ENCODE measurements around the gene NR0B2. TPM values are rescaled to one million over a fixed set of nuclear protein-coding genes. Genes with fewer than 3 reads are reported as not detected.

Gene NR0B2
- total RNA-seq (2022; extraction: Qiagen RNA extraction; ENCODE audit: low read depth), result not detected in 5 replicates

GRCh38 chr1:26913754-26914619, at the start of gene NR0B2:
NR0B2 (minus strand) TSS chr1:26913975; CDS start chr1:26913940, 35 bp downstream.

GRCh38 chr1:26959722-26960624, 46.2 kb upstream of the NR0B2 start, which contains the start of gene KDF1:
KDF1 (minus strand) TSS chr1:26960468; CDS start chr1:26952380, 8,088 bp downstream.

GRCh38 chr1:26921540-26922430, 8.0 kb upstream of the NR0B2 start, which contains the start of gene NUDC:
NUDC (plus strand) TSS chr1:26921743; CDS start chr1:26921849, 106 bp downstream.

GRCh38 chr1:26900001-26900814, 13.6 kb downstream of the NR0B2 start, which contains the start of gene GPATCH3:
GPATCH3 (minus strand) TSS chr1:26900467; CDS start chr1:26900442, 25 bp downstream.

GRCh38 chr1:26889551-26890466, 24.0 kb downstream of the NR0B2 start, which contains the start of gene GPN2:
GPN2 (minus strand) TSS chr1:26890283; CDS start chr1:26890096, 187 bp downstream.

GRCh38 chr1:26862781-26863684, 50.7 kb downstream of the NR0B2 start, which contains the start of gene SFN:
SFN (plus strand) TSS chr1:26863149; CDS start chr1:26863213, 64 bp downstream.

Other genes with a start within 250 kb of the NR0B2 start
- 34.2 to 37.1 TPM (median 35.4 TPM) in 5 replicates for gene ARID1A, start 218.0 kb downstream of the NR0B2 start, total RNA-seq (2022; extraction: Qiagen RNA extraction; ENCODE audit: low read depth)
- 5.3 to 6.4 TPM (median 5.9 TPM) in 5 replicates for gene PIGV, start 126.0 kb downstream of the NR0B2 start, total RNA-seq (2022; extraction: Qiagen RNA extraction; ENCODE audit: low read depth)
- 38.1 to 51.1 TPM (median 45.2 TPM) in 5 replicates for gene ZDHHC18, start 87.3 kb downstream of the NR0B2 start, total RNA-seq (2022; extraction: Qiagen RNA extraction; ENCODE audit: low read depth)
- 584 to 787 TPM (median 687 TPM) in 5 replicates for gene SFN, start 50.8 kb downstream of the NR0B2 start, total RNA-seq (2022; extraction: Qiagen RNA extraction; ENCODE audit: low read depth)
- gene GPN2, start 23.7 kb downstream of the NR0B2 start, total RNA-seq (2022; extraction: Qiagen RNA extraction; ENCODE audit: low read depth), result 16.5 to 29.5 TPM (median 27.6 TPM) in 5 replicates
- 8.9 to 10.7 TPM (median 9.9 TPM) in 5 replicates for gene GPATCH3, start 13.5 kb downstream of the NR0B2 start, total RNA-seq (2022; extraction: Qiagen RNA extraction; ENCODE audit: low read depth)
- 117 to 146 TPM (median 128 TPM) in 5 replicates for gene NUDC, start 7.8 kb upstream of the NR0B2 start, total RNA-seq (2022; extraction: Qiagen RNA extraction; ENCODE audit: low read depth)
- gene KDF1, start 46.5 kb upstream of the NR0B2 start, total RNA-seq (2022; extraction: Qiagen RNA extraction; ENCODE audit: low read depth), result 0.08 to 0.40 TPM (median 0.09 TPM) in 5 replicates
- gene TRNP1, start 79.7 kb upstream of the NR0B2 start, total RNA-seq (2022; extraction: Qiagen RNA extraction; ENCODE audit: low read depth), result 182 to 276 TPM (median 255 TPM) in 5 replicates
- gene TENT5B, start 98.9 kb upstream of the NR0B2 start, total RNA-seq (2022; extraction: Qiagen RNA extraction; ENCODE audit: low read depth), result 0.64 to 1.5 TPM (median 1.0 TPM) in 5 replicates
- 16.1 to 19.6 TPM (median 17.4 TPM) in 5 replicates for gene SLC9A1, start 241.2 kb upstream of the NR0B2 start, total RNA-seq (2022; extraction: Qiagen RNA extraction; ENCODE audit: low read depth)

Data from A549 treated with GW870086 at 1 μM for 4 hours (cell line).